Keratinocyte (primary cell): ENCODE measurements around the gene NDUFA3. TPM values are rescaled to one million over a fixed set of nuclear protein-coding genes. Genes with fewer than 3 reads are reported as not detected.
A peak's percentile ranks its signal among the peaks of the same experiment; 100 is the strongest.
"Not testable (repeated sequence)": the region's sequence is repeated elsewhere in the genome, so short reads cannot be mapped to it uniquely, and the experiment has no call there.

ENCODE experiments used
- DNase-seq: peaks from one replicate; pipeline ENCODE4 v3.0.0-alpha.2; 2011; ENCODE audit warnings: low read depth, missing footprints, low spot score
- FAIRE-seq: peaks from 2 replicates; lab custom pipeline; 2011; peaks lifted over from hg19 to GRCh38; lab: Jason Lieb, UNC
- H2AFZ ChIP-seq: 2 replicates; pipeline ENCODE4 v1.6.0; 2012; ENCODE audit warnings: low read length, control low read depth, inconsistent platforms; ENCODE audit not compliant: control insufficient read depth
- H3K27ac ChIP-seq: 2 replicates; pipeline ENCODE4 v1.5.1; 2011; ENCODE audit warnings: low read length; ENCODE audit not compliant: control insufficient read depth, insufficient read depth
- H3K27me3 ChIP-seq: 3 replicates; pipeline ENCODE4 v1.6.0; 2011; ENCODE audit warnings: low read length; ENCODE audit not compliant: control insufficient read depth, insufficient read depth; ENCODE audit errors: extremely low read depth
- H3K36me3 ChIP-seq, 2 experiments: 2 replicates in 1 of 2; 3 replicates in 1 of 2; pipeline ENCODE4 v1.5.1; 2011; ENCODE audit warnings: low read length in 2 of 2, mild to moderate bottlenecking in 1 of 2; ENCODE audit not compliant: control insufficient read depth in 2 of 2, insufficient read depth in 2 of 2; ENCODE audit errors: extremely low read depth in 1 of 2
- H3K4me1 ChIP-seq: 3 replicates; pipeline ENCODE4 v1.5.1; 2011; ENCODE audit warnings: low read length; ENCODE audit not compliant: control insufficient read depth, insufficient read depth; ENCODE audit errors: extremely low read depth
- H3K4me2 ChIP-seq: 3 replicates; pipeline ENCODE4 v1.6.0; 2011; ENCODE audit warnings: low read depth, low read length; ENCODE audit not compliant: control insufficient read depth, insufficient read depth; ENCODE audit errors: extremely low read depth
- H3K4me3 ChIP-seq, 3 experiments: fragments of 200-600 bp in 1 of 3; sonication (generic) in 1 of 3; 2 replicates in 2 of 3; 3 replicates in 1 of 3; pipeline ENCODE4 v1.5.1; 2011 to 2016; ENCODE audit warnings: low read length in 3 of 3, mild to moderate bottlenecking in 3 of 3, control low read depth in 2 of 3, inconsistent platforms in 1 of 3, low read depth in 1 of 3, mixed read lengths in 1 of 3, mixed run types in 1 of 3, moderate library complexity in 1 of 3; ENCODE audit not compliant: control insufficient read depth in 2 of 3, insufficient read depth in 2 of 3; ENCODE audit errors: extremely low read depth in 1 of 3
- H3K79me2 ChIP-seq: 2 replicates; pipeline ENCODE4 v1.6.0; 2012; ENCODE audit warnings: low read length; ENCODE audit not compliant: control insufficient read depth, insufficient read depth
- H3K9ac ChIP-seq: 3 replicates; pipeline ENCODE4 v1.6.0; 2011; ENCODE audit warnings: low read length; ENCODE audit not compliant: control insufficient read depth, insufficient read depth; ENCODE audit errors: extremely low read depth
- H3K9me1 ChIP-seq: 3 replicates; pipeline ENCODE4 v1.6.0; 2011; ENCODE audit warnings: low read length; ENCODE audit not compliant: control insufficient read depth, insufficient read depth; ENCODE audit errors: extremely low read depth
- H3K9me3 ChIP-seq: 2 replicates; pipeline ENCODE4 v1.5.1; 2012; ENCODE audit warnings: low read depth, low read length; ENCODE audit not compliant: control insufficient read depth
- H4K20me1 ChIP-seq: 3 replicates; pipeline ENCODE4 v1.6.0; 2011; ENCODE audit warnings: low read length; ENCODE audit not compliant: control insufficient read depth, insufficient read depth; ENCODE audit errors: extremely low read depth
- CTCF ChIP-seq, 3 experiments: IDR thresholded peaks in 1 of 3; conservative IDR thresholded peaks in 1 of 3; optimal IDR thresholded peaks in 1 of 3; 2 replicates in 2 of 3; 3 replicates in 1 of 3; pipeline versions ENCODE3 to v1.5.1; 2011; ENCODE audit warnings: low read length in 3 of 3, mild to moderate bottlenecking in 3 of 3, moderate library complexity in 2 of 3, control low read depth in 1 of 3, inconsistent platforms in 1 of 3; ENCODE audit not compliant: insufficient read depth in 2 of 3; ENCODE audit errors: extremely low read depth in 1 of 3
- EZH2 ChIP-seq: IDR thresholded peaks from one replicate; pipeline ENCODE4 v1.6.1; 2012; ENCODE audit warnings: inconsistent platforms, mild to moderate bottlenecking, low read length, moderate library complexity
- dilution Hi-C: fragments of 300-500 bp; cut with MboI; formaldehyde crosslinking; loops from one replicate; pipeline ENCODE4 v1.7.0; 2020; ENCODE audit warnings: low sequenced_read_pairs; ENCODE audit not compliant: extremely low pct_ligation_motif_present
- polyA plus RNA-seq, 5 experiments: library from polyadenylated mRNA; depleted of rRNA in 3 of 5; stranded (reverse) in 3 of 5; stranded (forward) in 1 of 5; unstranded in 1 of 5; fragments of >200 nt; gene quantifications; 1 replicate in 1 of 5; 2 replicates in 3 of 5; 3 replicates in 1 of 5; pipeline versions ENCODE4 v1.2.1 to v1.2.3, GENCODE V29; 2011 to 2012; ENCODE audit warnings: missing spikeins in 2 of 5, low read depth in 1 of 5, low replicate concordance in 1 of 5

The NDUFA3 gene
- polyA plus RNA-seq, 1 donor (not counting 4 experiments of a cell fraction or from before 2014, with no cell fraction given), result 41.9 TPM

DNA sequence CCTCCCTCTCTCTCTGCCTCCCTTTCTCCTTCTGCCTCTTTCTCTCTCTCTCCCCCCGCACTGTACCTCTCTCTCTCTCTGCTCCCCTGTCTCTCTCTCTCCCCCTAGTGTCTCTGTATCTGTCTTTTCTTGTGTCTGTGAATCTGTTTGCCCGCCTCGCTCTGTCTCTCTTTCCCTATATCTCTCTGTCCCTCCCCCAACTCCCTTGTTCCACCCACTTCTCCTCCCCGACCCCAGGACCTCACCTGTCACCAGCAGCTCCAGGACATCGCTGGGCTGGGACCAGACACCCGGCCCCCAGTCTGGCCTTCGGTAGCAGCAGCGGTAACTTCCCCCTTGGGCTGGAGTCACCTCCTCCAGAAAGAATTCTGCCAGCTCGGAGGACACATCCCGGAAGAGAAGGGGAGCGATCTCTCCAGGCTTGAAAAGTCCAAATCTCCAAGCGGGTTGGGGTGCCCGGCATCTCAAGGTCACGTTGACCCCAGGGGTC is 6.0 kb upstream of the NDUFA3 start:
- Histone ChIP-seq H3K9me3 (no peaks in the 10 kb centered on the region), H3K9me1 (no peaks in the 10 kb centered on the region), H3K4me1 (peaks cover 7% of the 10 kb centered on the region), H3K4me3 (peak overlapping the region; percentile 36 to 64 (median 36)), H4K20me1 (no peaks in the 10 kb centered on the region), H3K27me3 (no peaks in the 10 kb centered on the region), H3K9ac (peak overlapping the region; percentile 66), H3K4me2 (peak overlapping the region; percentile 82), H2AFZ (peak overlapping the region; percentile 92), H3K27ac (no peak overlapping the region), H3K36me3 (no peaks in the 10 kb centered on the region), H3K79me2 (no peaks in the 10 kb centered on the region)
- dilution Hi-C loops, result no loop called here
- no peak for DNase-seq
- TF ChIP-seq EZH2 (no peak), CTCF (optimal IDR thresholded peaks at IDR 0.05 in 1 of 3, IDR thresholded peaks at IDR 0.05 in 1 of 3, conservative IDR thresholded peaks at IDR 0.05 in 1 of 3; ENCODE audit: extremely low read depth in 1 of 3, insufficient read depth in 2 of 3, low read length in 3 of 3) (peak; percentile 30 to 53 (median 41))
- no peak for FAIRE-seq

DNA sequence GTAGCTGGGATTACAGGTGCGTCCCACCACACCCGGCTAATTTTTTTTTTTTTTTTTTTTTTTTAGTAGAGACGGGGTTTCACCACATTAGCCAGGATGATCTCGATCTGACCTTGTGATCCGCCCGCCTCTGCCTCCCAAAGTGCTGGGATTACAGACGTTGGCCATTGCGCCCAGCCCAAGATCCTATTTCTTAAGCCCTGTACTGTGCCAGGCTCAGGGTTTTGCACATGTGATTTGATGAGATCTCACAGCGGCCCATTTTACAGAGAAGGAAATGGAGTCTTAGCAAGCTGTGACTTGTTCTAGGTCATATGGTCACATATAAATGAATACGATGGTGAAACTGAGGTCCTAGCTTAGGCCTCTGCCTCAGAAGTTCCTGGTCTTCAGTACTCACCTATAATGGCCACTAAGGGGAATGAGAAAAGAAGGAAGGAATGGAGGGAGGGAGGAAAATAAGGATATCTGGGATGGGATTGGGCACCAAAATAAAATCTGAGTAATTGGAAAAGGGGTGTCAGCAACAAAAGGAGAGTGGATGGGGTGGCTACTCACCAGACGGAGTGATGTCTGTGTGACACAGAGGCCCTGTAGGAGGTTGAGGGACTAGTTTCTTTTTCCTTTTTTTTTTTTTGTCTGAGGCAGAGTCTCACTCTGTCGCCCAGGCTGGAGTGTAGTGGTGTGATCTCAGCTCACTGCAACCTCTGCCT is 3.3 kb upstream of the NDUFA3 start:
- Histone ChIP-seq H3K9me1 (no peaks in the 10 kb centered on the region), H2AFZ (no peak overlapping the region), H3K9me3 (no peaks in the 10 kb centered on the region), H3K4me3 (no peak overlapping the region), H3K27ac (no peak overlapping the region), H3K79me2 (peaks cover 16% of the 10 kb centered on the region), H3K4me2 (no peak overlapping the region), H3K36me3 (no peaks in the 10 kb centered on the region), H4K20me1 (no peaks in the 10 kb centered on the region), H3K4me1 (peaks cover 12% of the 10 kb centered on the region), H3K9ac (no peak overlapping the region), H3K27me3 (no peaks in the 10 kb centered on the region)
- DNase-seq (no peak), FAIRE-seq (no peak)
- dilution Hi-C loops, result no loop called here
- TF ChIP-seq CTCF (optimal IDR thresholded peaks at IDR 0.05 in 1 of 3, IDR thresholded peaks at IDR 0.05 in 1 of 3, conservative IDR thresholded peaks at IDR 0.05 in 1 of 3; ENCODE audit: extremely low read depth in 1 of 3, insufficient read depth in 2 of 3, low read length in 3 of 3) (no peak), EZH2 (no peak)

DNA sequence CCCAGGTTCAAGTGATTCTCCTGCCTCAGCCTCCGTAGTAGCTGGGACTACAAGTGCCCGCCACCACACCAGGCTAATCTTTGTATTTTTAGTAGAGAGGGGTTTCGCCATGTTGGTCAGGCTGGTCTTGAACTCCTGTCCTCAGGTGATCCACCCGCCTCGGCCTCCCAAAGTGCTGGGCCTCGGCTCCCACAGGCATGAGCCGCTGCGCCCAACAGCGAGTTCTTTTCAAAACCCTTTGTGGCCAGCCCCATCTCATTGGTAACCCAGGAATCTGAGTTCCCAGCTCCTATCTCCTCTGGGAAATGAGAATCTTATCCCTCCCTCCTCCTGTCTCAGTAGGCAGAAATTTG is 2.8 kb upstream of the NDUFA3 start:
- H2AFZ ChIP-seq, H3K9me3 ChIP-seq, H3K27ac ChIP-seq, H3K4me3 ChIP-seq, DNase-seq, H3K27me3 ChIP-seq, H3K9me1 ChIP-seq, H4K20me1 ChIP-seq, H3K4me2 ChIP-seq, H3K36me3 ChIP-seq, dilution Hi-C loops, H3K9ac ChIP-seq, FAIRE-seq: not testable (repeated sequence)
- Histone ChIP-seq H3K4me1 (peaks cover 12% of the 10 kb centered on the region), H3K79me2 (peaks cover 18% of the 10 kb centered on the region)
